K562 (cell line): ENCODE data around the gene CHST14. TPM values are rescaled to one million over a fixed set of nuclear protein-coding genes. Genes with fewer than 3 reads are reported as not detected.

ENCODE experiments used
- ATAC-seq: fragments of 200-7000 bp; cut with Tn5 transposase; 3 replicates; pipeline ENCODE4 v1.9.1; 2020; ENCODE audit warnings: moderate library complexity
- BruUV-seq: library from RNA; stranded (reverse); fragments of 400-500 nt; replicated peaks from 2 replicates; lab custom pipeline; 2021; lab: Mats Ljungman, UMichigan
- CTCF ChIA-PET: fragments of 300-600 bp; formaldehyde crosslinking; extraction: SDS; loops from one replicate; lab custom pipeline; 2021; ENCODE audit warnings: low intra/inter-chr PET ratio; lab: Yijun Ruan, JAX
- POLR2A ChIA-PET: fragments of 300-600, 350-650 bp; sonication (Branson Sonifier 250); formaldehyde crosslinking; extraction: SDS; loops from one replicate; lab custom pipeline; 2021; ENCODE audit warnings: antibody characterized with exemption, inconsistent platforms; lab: Yijun Ruan, JAX
- DNase-seq, 4 experiments: peaks; one replicate each; pipeline versions ENCODE4 v3.0.0 to v3.0.0-alpha.2; 2011 to 2018; ENCODE audit warnings: low spot score in 3 of 4, mixed read lengths in 3 of 4; ENCODE audit errors: extremely low read depth in 1 of 4
- FAIRE-seq: peaks from 2 replicates; lab custom pipeline; 2011; peaks lifted over from hg19 to GRCh38; lab: Jason Lieb, UNC
- H2AFZ ChIP-seq: 2 replicates; pipeline ENCODE4 v1.6.0; 2011; ENCODE audit warnings: low read depth, low read length, control low read depth, inconsistent platforms
- H3K27ac ChIP-seq: fragments of 200-600 bp; 3 replicates; pipeline ENCODE4 v1.8.0; 2011; ENCODE audit warnings: low read depth, mild to moderate bottlenecking, control low read depth, inconsistent platforms, low read length, moderate library complexity, mixed read lengths; ENCODE audit errors: extremely low read depth
- H3K27me3 ChIP-seq, 2 experiments: fragments of 300-600 bp in 1 of 2; 2 replicates in 1 of 2; 3 replicates in 1 of 2; pipeline versions ENCODE4 v1.6.0 to v1.8.0; 2011; ENCODE audit warnings: inconsistent platforms in 2 of 2, low read length in 2 of 2, mild to moderate bottlenecking in 1 of 2, mixed read lengths in 1 of 2, moderate library complexity in 1 of 2; ENCODE audit not compliant: control insufficient read depth in 2 of 2, insufficient read depth in 2 of 2
- H3K36me3 ChIP-seq: fragments of 300-600 bp; 3 replicates; pipeline ENCODE4 v1.8.0; 2011; ENCODE audit warnings: mild to moderate bottlenecking, low read length, inconsistent platforms; ENCODE audit not compliant: control insufficient read depth, insufficient read depth
- H3K4me1 ChIP-seq, 2 experiments: fragments of 200-600 bp in 1 of 2; replicated peaks in 1 of 2; 2 replicates in 1 of 2; 3 replicates in 1 of 2; pipeline versions ENCODE4 v1.5.1 to v1.8.0; 2011; ENCODE audit warnings: inconsistent platforms in 2 of 2, low read length in 2 of 2, mild to moderate bottlenecking in 1 of 2, mixed read lengths in 1 of 2, moderate library complexity in 1 of 2; ENCODE audit not compliant: control insufficient read depth in 2 of 2, insufficient read depth in 2 of 2
- H3K4me2 ChIP-seq: 2 replicates; pipeline ENCODE4 v1.6.1; 2011; ENCODE audit warnings: low read length, control low read depth, inconsistent platforms, mixed read lengths; ENCODE audit not compliant: insufficient read depth
- H3K4me3 ChIP-seq: fragments of 200-600 bp; sonication (generic), shearing (Covaris generic); 2 replicates; pipeline ENCODE4 v1.5.1; 2016; ENCODE audit warnings: control low read depth, inconsistent platforms
- H3K79me2 ChIP-seq: fragments of 200-600 bp; 3 replicates; pipeline ENCODE4 v1.8.0; 2011; ENCODE audit warnings: low read length, inconsistent platforms; ENCODE audit not compliant: control insufficient read depth, insufficient read depth
- H3K9ac ChIP-seq, 2 experiments: 2 replicates each; pipeline versions ENCODE4 v1.6.0 to v1.6.1; 2011; ENCODE audit warnings: low read depth in 2 of 2, low read length in 2 of 2, control low read depth in 1 of 2, inconsistent platforms in 1 of 2, mild to moderate bottlenecking in 1 of 2, mixed read lengths in 1 of 2; ENCODE audit not compliant: insufficient read depth in 1 of 2
- H3K9me1 ChIP-seq: one replicate; pipeline ENCODE4 v1.6.0; 2011; ENCODE audit warnings: inconsistent platforms, mild to moderate bottlenecking, low read length, moderate library complexity; ENCODE audit not compliant: control insufficient read depth, insufficient read depth
- H3K9me3 ChIP-seq: replicated peaks from 2 replicates; pipeline ENCODE4 v1.5.1; 2011; ENCODE audit warnings: low read depth, low read length, inconsistent platforms; ENCODE audit not compliant: control insufficient read depth, insufficient read depth
- H4K20me1 ChIP-seq: replicated peaks from 2 replicates; pipeline ENCODE4 v1.6.1; 2011; ENCODE audit warnings: low read length, inconsistent platforms, mixed read lengths; ENCODE audit not compliant: control insufficient read depth, insufficient read depth
- BDP1 ChIP-seq: IDR thresholded peaks from 3 replicates; pipeline ENCODE4 v1.6.1; 2011; ENCODE audit not compliant: insufficient read length, insufficient read depth
- POLR2AphosphoS5 ChIP-seq: IDR thresholded peaks from 2 replicates; pipeline ENCODE4 v1.6.1; 2011; ENCODE audit warnings: mild to moderate bottlenecking, low read depth, low read length, moderate library complexity; ENCODE audit not compliant: control insufficient read depth, insufficient read depth
- TAF7 ChIP-seq: fragments of 450-650 bp; IDR thresholded peaks from 2 replicates; pipeline ENCODE4 v1.6.1; 2016; ENCODE audit warnings: missing genetic modification characterization, missing compliant biosample characterization
- WGBS: fragments of 100-300 bp; shearing (Covaris generic); methylation state at CpG from one replicate; pipeline ENCODE4 v1.1.6; 2016; ENCODE audit warnings: low coverage, mixed read lengths; ENCODE audit not compliant: insufficient coverage; ENCODE audit errors: missing lambda C conversion rate; 5-methylcytosine and 5-hydroxymethylcytosine counted together
- in situ Hi-C: fragments of 300-500 bp; cut with MboI; formaldehyde crosslinking; loops from 4 replicates; pipeline ENCODE4 v1.15.0; 2018; ENCODE audit warnings: inconsistent platforms, mixed read lengths
- intact Hi-C: fragments of 100-400 bp; cut with micrococcal nuclease; formaldehyde crosslinking; loops from 2 replicates; pipeline ENCODE4 v1.14.2; 2022
- polyA plus RNA-seq, 8 experiments: library from polyadenylated mRNA; depleted of rRNA in 4 of 8; stranded (reverse) in 5 of 8; unstranded in 3 of 8; fragments of >200 nt; fragmentation: Nextera tagmentation in 2 of 8; fragmentation: Illumina TruSeq in 1 of 8; extraction: Ambion mirVana in 2 of 8; extraction: Trizol in 1 of 8; gene quantifications; 2 replicates each; pipeline versions ENCODE4 v1.2.1 to v1.2.3, GENCODE V29; 2011 to 2014; ENCODE audit warnings: inconsistent platforms in 1 of 8, missing spikeins in 1 of 8
- total RNA-seq, 7 experiments: library from RNA; depleted of rRNA in 6 of 7; stranded (reverse); fragments of >200 nt in 6 of 7; fragmentation: Illumina TruSeq in 2 of 7; extraction: Trizol in 2 of 7; gene quantifications; 2 replicates each; pipeline versions ENCODE4 v1.2.1 to v1.2.3, GENCODE V29; 2011 to 2021; ENCODE audit warnings: low replicate concordance in 1 of 7
- TF ChIP-seq, protein P1 (sequence below): fragments of 450-650 bp; formaldehyde crosslinking; IDR thresholded peaks from 2 replicates; pipeline ENCODE4 v1.4.0; 2020; ENCODE audit warnings: mild to moderate bottlenecking, mixed read lengths

CHST14 gene
- total and polyA plus RNA-seq, 9 of the 15 experiments (the other 6 are each of a cell fraction or from before 2014, with no cell fraction given) = 1.6 to 12.1 (median 4.5) TPM

DNA sequence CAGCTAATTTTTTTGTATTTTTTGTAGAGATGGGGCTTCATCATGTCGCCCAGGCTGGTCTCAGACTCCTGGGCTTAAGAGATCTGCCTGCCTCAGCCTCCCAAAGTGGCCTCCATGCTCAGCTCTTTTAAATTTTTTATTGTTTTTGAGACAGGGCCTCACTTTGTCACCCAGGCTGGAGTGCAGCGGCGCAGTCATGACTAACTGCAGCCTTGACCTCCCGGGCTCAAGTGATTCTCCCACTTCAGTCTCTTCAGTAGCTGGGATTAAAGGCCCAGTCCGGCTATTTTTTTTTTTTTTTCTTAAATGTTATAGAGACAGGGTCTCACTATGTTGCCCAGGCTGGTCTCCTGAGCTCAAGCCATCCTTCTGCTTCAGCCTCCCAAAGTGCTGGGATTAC lies 45.1 kb upstream of the CHST14 start:
- Histone ChIP-seq H3K4me3 (no peak overlapping the region), H2AFZ (no peak overlapping the region), H3K27me3 (no peaks in the 10 kb centered on the region), H3K79me2 (no peaks in the 10 kb centered on the region), H3K9me1 (no peaks in the 10 kb centered on the region), H3K9ac (no peak overlapping the region), H3K9me3 (no peaks in the 10 kb centered on the region)
- POLR2A ChIA-PET = interaction anchor here (0.8 to 3.7 kb wide), 4 partner anchors 10 to 49 kb away, joined by 3 to 16 read pairs (median 3); no protein-coding TSS in a partner anchor
- BruUV-seq = no TSS peak
- CTCF ChIA-PET = no interaction called here
- no peak for ATAC-seq
- TF ChIP-seq, protein P1, sequence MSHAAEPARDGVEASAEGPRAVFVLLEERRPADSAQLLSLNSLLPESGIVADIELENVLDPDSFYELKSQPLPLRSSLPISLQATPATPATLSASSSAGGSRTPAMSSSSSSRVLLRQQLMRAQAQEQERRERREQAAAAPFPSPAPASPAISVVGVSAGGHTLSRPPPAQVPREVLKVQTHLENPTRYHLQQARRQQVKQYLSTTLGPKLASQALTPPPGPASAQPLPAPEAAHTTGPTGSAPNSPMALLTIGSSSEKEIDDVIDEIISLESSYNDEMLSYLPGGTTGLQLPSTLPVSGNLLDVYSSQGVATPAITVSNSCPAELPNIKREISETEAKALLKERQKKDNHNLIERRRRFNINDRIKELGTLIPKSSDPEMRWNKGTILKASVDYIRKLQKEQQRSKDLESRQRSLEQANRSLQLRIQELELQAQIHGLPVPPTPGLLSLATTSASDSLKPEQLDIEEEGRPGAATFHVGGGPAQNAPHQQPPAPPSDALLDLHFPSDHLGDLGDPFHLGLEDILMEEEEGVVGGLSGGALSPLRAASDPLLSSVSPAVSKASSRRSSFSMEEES (CRISPR knock-in tag) = no peak
- TF ChIP-seq BDP1 = no peak
- no peak for TF ChIP-seq TAF7
- TF ChIP-seq POLR2AphosphoS5 = no peak
- TF ChIP-seq, all 486 proteins: peak for 0
- H3K36me3 ChIP-seq = no peaks in the 10 kb centered on the region
- no peak for DNase-seq
- no peak overlapping the region for H3K4me2 ChIP-seq
- intact Hi-C loops = no loop called here
- FAIRE-seq = no peak
- no peak overlapping the region for H3K27ac ChIP-seq
- 77% methylated on average over 4 of the region's 5 CpGs for WGBS
- in situ Hi-C loops = loop anchor here (10.0 kb wide), 2 partner anchors 211 to 371 kb away; no protein-coding TSS in a partner anchor
- peaks cover 22 to 42% of the 10 kb centered on the region in 2 experiments; a peak in 4 of 5 replicates for H3K4me1 ChIP-seq
- no peaks in the 10 kb centered on the region for H4K20me1 ChIP-seq
